GM10266 (cell line): ENCODE measurements around the gene MEAK7.
"Not testable (repeated sequence)": the region's sequence is repeated elsewhere in the genome, so short reads cannot be mapped to it uniquely, and the experiment has no call there.

Experiments
- DNase-seq: peaks from one replicate; pipeline ENCODE4 v3.0.0; 2012; ENCODE audit errors: extremely low spot score
- CTCF ChIP-seq: IDR thresholded peaks from 2 replicates; pipeline ENCODE4 v1.5.1; 2012; ENCODE audit warnings: mild to moderate bottlenecking, low read depth; ENCODE audit not compliant: control insufficient read depth, insufficient read depth; ENCODE audit errors: missing control alignments

Gene MEAK7

GRCh38 chr16:84532291-84532724, 27.8 kb upstream of the MEAK7 start:
- TF ChIP-seq CTCF = no peak
- no peak for DNase-seq

GRCh38 chr16:84531671-84532111, 27.2 kb upstream of the MEAK7 start:
- no peak for DNase-seq
- no peak for TF ChIP-seq CTCF

- no peak for TF ChIP-seq CTCF
- DNase-seq = no peak
These were observed 26.1 kb upstream of the MEAK7 start for GRCh38 chr16:84530590-84530989.

GRCh38 chr16:84529607-84530006, 25.1 kb upstream of the MEAK7 start:
- no peak for TF ChIP-seq CTCF

GRCh38 chr16:84528322-84528721, 23.9 kb upstream of the MEAK7 start:
- no peak for TF ChIP-seq CTCF
- DNase-seq = no peak

More at GRCh38 chr16:84529607-84530006, 25.1 kb upstream of the MEAK7 start:
- DNase-seq = no peak

- no peak for DNase-seq
- no peak for TF ChIP-seq CTCF
These were observed 23.2 kb upstream of the MEAK7 start for GRCh38 chr16:84527532-84528269.

GRCh38 chr16:84526794-84527531, 22.5 kb upstream of the MEAK7 start:
- TF ChIP-seq CTCF = no peak
- DNase-seq = no peak

GRCh38 chr16:84524941-84525581, 20.6 kb upstream of the MEAK7 start:
- DNase-seq = not testable (repeated sequence)
